ENCODE results near the gene INPP5J.

DNA sequence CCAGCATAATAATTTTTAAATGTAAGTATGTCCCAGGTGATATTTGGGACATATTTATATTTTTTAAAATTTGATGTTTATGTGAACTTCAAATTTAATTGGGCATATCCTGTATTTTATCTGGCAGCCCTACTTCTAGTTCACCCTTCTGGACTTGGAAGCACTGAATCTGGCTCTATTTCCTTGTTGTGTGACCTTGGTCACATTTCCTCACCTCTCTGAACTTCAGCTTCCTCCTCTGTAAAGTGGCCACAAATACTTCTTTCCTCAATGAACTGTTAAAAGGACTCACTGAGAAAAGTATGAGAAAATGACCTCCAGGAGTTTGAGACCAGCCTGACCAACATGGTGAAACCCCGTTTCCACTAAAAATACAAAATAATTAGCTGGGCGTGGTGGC is 29.1 kb downstream of the INPP5J start:
- TF ChIP-seq ZNF891 (CRISPR knock-in tag; IDR thresholded peaks at IDR 0.05) (no peak), THAP7 (CRISPR knock-in tag; IDR thresholded peaks at IDR 0.05) (no peak), IRF2 (CRISPR knock-in tag; IDR thresholded peaks at IDR 0.05) (no peak), HCFC1 (IDR thresholded peaks at IDR 0.05; ENCODE audit: low read depth, low read length) (no peak)
